GM12892 (cell line): ENCODE data around the gene HDAC4.

Source experiments
- DNase-seq: peaks from one replicate; pipeline ENCODE4 v3.0.0; 2011; ENCODE audit not compliant: insufficient read length
- FAIRE-seq: peaks from 2 replicates; lab custom pipeline; 2011; peaks lifted over from hg19 to GRCh38; lab: Jason Lieb, UNC
- POLR2A ChIP-seq: IDR thresholded peaks from 2 replicates; pipeline ENCODE4 v1.6.1; 2011; ENCODE audit warnings: low read depth, low read length, control low read depth
- POLR2AphosphoS5 ChIP-seq: IDR thresholded peaks from 2 replicates; pipeline ENCODE4 v1.6.1; 2011; ENCODE audit warnings: low read depth, low read length, control low read depth
- TAF1 ChIP-seq: IDR thresholded peaks from 2 replicates; pipeline ENCODE4 v1.6.1; 2011; ENCODE audit warnings: low read depth, mild to moderate bottlenecking, control low read depth, low read length, borderline replicate concordance

The HDAC4 gene

DNA sequence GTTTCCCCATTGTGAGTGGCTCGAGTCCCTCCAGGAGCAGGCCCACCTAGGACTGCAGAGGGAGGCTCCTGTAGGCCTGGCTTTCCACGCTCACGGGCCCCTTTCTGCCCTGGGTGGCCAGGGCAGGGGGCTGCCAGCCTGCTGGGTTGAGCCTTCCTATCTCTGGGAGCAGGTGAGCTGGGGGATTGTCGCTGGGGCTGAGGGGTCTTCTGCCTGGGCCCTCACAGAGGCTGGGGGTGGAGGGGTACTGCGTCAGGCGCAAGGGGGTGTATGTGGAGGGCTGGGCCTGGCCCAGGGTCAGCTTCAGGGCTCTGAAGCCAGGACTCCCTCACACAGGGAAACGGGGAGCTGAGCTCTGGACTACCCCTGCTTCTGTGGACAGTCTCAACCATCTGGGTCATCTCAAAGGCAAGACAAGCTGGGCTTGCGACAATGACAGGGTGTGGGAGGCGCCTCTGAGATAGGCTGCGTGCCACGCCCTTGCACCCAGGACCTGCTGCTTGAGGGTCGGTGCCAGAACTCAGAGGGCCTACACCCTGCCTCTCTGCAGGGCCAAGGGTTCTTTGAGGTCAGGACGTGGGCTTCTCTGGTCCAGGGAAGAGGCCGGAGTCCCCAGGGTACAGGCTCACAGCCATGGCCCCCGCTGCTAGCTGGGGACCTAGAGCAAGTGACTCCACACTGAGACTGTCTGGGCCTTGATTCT, 346.9 kb downstream of the HDAC4 start:
- FAIRE-seq (no peak), DNase-seq (no peak)
- TF ChIP-seq POLR2A (no peak), TAF1 (no peak), POLR2AphosphoS5 (no peak)

DNA sequence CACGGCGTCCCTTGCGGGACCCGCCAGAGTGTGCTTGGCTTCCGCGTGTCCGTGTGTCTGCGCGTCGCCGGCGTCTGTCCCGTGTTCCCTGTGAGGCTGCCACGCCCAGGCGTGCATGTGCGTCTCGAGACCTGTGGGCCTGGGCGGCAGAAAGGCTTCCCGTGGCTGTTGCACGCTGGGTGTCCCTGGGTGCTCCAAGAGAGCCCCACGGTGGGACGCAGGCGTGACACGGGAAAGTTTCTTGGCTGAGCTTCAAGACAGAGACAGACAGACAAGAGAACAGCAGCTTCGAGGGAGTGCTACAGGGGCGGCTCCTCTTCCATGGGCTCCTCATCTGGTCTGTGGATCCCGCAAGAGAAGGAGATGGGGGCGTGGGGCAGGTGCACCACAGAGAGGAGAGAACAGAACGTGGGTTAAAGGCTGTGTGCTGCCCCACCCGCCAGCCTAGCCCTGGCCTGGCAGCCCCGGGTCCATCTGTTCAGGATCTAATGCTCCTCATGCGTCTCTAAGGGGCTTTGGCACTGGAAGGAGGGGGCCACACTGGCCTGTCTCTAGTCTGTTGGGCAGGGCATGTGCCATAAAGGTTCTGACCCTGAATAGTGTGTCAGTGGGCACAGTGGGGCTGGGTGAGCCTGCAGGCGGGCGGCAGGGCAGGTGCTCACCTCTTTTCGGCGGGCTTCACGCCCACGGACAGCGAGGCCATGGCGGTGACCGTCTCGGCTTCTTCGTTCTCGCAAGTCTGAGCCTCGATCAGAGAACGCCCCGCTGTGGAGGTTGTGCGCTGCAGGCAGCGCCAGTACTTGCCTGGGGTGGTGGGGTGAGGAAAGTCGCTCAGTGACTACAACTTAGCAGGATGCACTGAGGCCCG, 347.8 kb downstream of the HDAC4 start:
- FAIRE-seq (no peak), DNase-seq (no peak)
- TF ChIP-seq POLR2A (no peak), TAF1 (no peak), POLR2AphosphoS5 (no peak)

DNA sequence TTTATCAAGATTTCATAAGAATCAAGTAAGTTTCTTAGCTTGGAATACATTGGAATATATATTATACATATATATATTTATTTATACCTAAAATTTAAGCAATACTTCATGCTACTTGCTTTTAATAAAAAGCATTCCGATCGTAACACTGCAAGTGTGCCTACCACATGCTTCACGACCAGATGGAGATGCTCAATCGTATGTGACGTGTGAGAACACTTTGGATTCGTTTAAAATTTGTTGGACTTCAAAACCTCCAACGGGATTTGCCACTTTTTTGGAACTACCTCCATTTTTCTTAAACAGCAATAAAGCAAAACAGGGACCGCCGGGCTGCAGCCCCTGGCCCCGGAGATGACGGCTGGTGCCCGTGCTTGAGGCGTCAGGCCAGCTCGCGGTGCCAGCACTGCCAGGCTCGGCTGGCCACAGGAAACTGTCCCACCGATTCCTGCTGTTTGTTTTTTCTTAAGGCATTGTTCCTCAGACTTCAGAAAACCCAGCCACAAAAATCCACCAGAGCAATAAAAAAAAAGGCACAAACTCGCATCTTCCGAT, 348.9 kb downstream of the HDAC4 start:
- TF ChIP-seq POLR2AphosphoS5: no peak
- no peak for TF ChIP-seq POLR2A
- no peak for TF ChIP-seq TAF1
- FAIRE-seq (no peak), DNase-seq (no peak)

DNA sequence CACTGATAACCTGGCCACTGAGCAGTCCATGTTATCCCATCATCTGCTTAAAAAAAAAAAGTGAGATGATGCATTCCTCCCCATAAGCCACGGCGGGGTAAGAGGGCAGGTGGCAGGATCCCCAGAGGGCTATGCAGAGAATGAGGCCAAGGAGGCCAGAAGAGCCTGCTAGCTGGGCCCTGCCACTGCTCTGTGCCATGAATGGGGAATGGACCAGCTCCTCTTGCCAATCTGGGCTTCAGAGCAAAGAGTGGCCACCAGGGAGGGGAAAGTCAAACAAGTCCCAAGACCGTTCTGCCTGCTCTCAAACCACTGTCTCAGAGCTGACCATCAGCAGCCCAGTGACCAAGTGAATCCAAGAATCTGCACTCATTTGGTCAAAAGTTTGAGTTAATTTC, 350.6 kb downstream of the HDAC4 start:
- FAIRE-seq (no peak), DNase-seq (no peak)
- TF ChIP-seq POLR2A (no peak), TAF1 (no peak), POLR2AphosphoS5 (no peak)

DNA sequence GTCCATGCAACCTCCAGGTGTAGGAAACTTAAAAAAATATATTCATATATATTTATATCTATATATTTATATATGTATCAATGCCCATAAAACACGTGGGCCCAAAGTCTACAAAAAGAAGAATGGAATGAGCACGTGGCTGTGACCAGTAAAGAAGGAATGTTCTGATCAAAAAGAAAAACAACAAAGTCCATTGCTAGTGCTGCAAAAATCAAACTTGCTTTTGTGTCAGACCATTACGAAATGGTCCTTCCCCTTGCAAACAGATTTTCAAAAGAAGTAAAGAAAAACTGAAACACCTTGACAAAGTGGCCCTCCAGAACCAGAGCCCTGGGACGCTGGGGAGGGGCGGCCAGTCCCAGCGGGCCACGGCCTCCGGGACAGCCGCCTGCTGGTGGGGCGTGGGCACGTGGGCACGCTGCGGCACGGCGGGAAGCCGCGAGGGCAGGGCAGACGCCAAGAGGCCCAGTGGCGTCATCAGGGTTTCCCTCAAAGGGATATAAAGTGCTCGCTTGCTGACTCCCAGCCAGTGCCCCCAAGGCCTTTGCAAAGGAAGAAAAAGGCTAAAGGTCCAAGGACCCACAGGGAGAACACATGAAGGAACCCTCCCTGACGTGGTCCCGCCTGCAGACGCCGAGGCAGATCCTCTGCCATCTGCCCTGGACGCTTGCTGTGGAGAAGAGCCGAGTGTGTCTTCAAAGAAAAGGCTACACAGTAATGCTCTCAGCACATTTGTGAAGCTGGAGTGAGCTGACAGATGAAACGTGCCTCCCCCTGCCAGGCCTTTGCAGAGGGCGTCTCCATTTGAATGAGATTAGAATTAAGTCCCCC, 351.2 kb downstream of the HDAC4 start:
- FAIRE-seq (no peak), DNase-seq (no peak)

DNA sequence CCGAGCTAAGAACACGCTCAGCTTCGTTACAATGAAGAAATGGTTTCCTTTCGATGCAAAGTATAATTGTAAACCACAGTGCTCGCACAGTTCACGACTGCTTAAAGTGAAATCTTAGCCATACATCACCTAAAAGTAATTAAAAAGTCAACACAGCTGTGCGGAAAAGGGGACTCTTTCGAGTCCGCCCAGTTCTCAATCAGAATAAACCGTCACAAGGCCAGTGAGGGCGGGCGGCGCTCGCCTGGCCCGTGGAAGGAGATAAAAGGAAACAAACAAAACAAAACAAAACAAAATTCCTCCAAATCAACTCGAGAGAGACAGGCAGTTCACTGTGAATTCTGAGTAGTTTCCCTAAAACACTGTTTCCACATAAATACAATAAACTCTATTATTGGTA, 352.1 kb downstream of the HDAC4 start:
- DNase-seq: no peak
- TF ChIP-seq TAF1: no peak
- TF ChIP-seq POLR2AphosphoS5: no peak
- no peak for TF ChIP-seq POLR2A
- no peak for FAIRE-seq

More for the DNA sequence above, 351.2 kb downstream of the HDAC4 start:
- no peak for TF ChIP-seq POLR2A
- TF ChIP-seq POLR2AphosphoS5: no peak
- no peak for TF ChIP-seq TAF1

DNA sequence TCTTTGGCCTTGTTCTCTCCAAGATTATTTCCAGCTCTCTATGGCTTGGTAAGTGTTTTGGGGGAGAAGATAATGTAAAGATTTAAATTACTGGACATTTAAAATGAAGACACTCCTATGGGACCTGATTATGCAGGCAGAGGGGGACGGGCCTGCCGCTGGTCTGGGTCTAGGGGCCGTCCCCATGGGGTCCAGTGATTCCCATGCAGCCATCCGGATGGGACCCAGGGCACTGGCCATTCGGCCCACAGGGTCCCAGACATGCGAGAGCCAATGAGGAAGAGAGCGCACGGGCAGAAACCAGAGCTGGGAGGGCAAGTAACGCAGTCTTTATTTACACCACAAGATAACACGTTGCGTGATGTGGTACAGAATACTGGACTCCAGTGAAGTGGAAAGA, 353.0 kb downstream of the HDAC4 start:
- no peak for FAIRE-seq
- no peak for DNase-seq

DNA sequence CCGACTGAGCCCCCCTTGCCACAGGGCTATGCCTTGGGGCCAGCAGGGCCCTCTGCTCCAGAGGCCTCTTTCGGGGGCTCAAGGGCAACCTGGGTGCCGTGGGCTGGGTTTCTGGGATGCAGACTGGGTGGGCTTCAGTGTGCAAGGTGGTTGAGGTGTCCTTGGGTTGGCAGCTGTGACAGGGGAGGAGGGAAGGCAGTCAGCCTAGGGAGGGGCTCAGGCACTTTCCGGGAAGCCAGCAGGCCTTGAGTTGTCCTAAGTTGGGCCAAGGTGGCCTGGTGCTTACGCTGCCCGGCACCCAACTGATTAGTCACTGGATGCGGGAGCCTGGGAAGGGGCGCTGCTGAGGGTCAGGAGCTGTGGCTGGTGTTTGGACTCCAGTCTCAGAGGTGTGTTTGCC, 353.4 kb downstream of the HDAC4 start:
- DNase-seq: no peak
- TF ChIP-seq POLR2A (no peak), TAF1 (no peak), POLR2AphosphoS5 (no peak)
- FAIRE-seq: no peak

More for the DNA sequence above, 353.0 kb downstream of the HDAC4 start:
- no peak for TF ChIP-seq POLR2AphosphoS5

DNA sequence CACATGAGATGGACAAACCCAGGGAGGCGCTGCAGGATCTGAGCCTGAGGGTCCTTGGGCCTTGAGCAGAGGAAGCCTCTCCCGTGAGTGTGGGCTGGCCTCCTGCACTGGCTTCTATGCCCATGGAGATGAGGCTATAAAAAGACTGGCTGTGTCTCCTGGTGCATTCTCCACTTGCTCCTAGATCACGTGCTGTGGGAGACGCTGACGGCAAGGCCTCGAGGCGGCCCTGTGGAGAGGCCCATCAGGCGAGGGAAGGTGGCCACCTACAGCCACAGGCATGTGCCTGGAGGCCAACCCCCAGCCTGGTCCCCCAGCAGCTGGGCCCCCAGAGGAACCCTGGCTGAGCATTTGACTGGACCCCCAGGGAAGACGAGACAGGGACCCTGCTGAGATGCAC, 354.0 kb downstream of the HDAC4 start:
- TF ChIP-seq POLR2AphosphoS5: no peak
- TF ChIP-seq POLR2A: no peak
- no peak for TF ChIP-seq TAF1
- FAIRE-seq (no peak), DNase-seq (no peak)

DNA sequence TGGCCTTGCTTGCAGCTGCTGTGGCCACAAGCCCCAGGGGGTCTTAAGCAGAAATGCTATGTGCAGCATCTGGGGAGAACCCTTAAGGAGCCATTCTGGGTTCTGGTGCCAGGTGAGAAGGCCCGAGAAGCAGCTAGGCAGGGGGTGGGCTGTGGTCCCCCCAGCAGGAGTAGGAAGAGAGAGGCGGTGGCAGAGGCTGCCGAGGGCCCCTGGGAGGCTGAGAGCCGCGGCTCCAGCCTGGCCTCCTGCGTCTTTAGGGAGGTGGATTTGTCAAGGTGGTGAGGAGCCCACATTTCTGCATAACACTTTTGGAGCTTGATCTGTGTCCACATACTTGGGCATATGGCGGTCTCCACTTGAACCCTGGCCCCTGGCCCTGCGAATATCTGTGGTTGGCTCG, 356.5 kb downstream of the HDAC4 start:
- DNase-seq (no peak), FAIRE-seq (no peak)
- TF ChIP-seq POLR2AphosphoS5 (no peak), POLR2A (no peak), TAF1 (no peak)

DNA sequence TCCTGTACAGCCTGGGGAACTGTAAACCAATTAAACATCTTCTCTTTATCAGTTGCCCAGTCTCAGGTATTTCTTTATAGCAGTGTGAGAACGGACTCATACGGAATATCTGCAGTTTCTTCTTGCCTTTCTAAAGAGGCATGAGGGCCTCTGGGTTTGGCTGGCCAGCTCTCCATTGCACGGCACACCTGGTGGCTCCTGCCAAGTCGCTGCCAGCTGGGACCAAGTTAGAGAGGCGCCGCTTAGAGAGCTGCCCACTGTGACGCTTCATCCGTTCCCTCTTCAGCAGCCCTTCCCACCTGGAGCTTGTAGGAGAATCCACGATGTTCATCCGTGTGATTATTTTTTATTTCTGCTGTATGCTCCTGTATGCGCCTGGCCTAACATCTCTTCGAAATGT, 357.5 kb downstream of the HDAC4 start:
- FAIRE-seq (no peak), DNase-seq (no peak)

More for the DNA sequence above, 357.5 kb downstream of the HDAC4 start:
- TF ChIP-seq POLR2AphosphoS5: no peak
- TF ChIP-seq TAF1: no peak
- no peak for TF ChIP-seq POLR2A
